CD4-positive, alpha-beta T cell treated with Interleukin-4 for 4 hours (primary cell): Measurements from ENCODE around the gene DOC2A.

ENCODE experiments used
- DNase-seq: peaks from one replicate; pipeline ENCODE4 v3.0.0-alpha.2; 2020

DOC2A gene

DNA sequence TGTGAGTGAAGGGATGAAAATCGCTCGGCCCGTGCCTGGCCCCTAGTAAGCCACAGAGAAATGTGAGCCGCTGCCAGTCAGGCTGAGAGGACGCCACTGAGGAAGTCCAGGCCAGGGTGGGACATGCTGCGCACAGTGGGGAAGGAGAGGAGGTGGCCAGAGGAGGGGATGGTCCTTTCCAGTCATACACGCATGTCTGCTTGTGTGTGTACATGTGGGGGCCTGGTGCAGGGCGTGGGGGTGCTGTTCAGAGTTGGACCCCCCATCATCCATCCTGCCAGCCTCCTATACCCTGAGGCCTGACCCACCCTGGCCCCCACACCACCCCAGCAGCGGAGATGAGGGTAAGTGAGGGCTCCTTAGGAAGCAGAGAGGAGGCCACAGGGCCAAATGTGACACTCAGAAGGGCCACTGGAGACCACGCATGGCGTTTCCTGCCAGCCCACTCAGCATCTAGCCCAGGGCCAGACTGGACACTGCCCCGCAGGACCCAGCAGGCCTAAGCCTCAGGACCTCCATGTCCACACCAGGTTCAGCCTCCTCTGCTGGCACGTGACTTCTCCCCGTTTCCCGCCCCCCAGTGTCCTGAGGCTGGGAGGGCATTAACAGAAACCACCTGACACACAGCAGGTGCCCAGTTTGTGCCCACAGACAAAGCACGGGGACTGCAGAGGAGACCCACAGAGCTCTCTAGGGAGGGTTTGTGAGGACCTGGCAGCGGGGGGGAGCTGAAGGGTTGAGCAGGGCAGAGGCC lies 7.0 kb downstream of the DOC2A start:
- no peak for DNase-seq

DNA sequence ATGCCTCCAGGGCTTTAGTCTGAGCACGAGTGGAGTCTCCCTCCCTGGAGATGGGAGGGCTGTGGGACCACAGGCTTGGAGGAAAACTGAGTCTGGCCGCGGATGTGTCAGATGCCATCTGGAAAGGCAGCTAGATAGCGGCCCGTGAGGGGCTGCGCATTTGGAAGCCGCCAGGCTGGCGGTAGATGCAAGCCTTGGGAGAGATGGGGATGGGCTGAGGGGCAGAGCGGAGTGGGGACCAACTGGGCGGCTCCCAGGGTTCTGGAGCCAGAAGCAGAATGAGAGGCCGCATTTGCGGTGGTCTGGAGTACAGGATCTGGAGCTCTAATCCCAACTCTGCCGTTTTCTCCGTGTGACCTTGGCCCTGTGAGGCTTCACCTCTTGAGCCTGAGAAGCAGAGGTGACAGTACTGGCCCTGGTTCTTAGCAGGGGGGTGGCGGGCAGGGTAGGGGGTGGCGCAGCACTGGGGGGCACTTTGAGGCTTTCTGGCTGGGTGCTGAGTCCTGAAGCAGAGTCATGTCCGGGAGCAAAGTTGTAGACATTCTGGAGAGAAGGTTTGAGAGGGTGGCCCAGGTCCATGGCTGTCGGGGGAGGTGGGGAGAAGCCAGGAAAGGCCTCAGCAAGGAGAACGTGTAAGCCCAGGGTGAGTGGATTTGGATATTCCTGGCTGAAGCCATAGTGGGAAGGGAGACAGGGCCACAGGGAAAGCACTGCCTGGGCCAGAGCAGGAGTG lies 8.0 kb downstream of the DOC2A start:
- DNase-seq = no peak

DNA sequence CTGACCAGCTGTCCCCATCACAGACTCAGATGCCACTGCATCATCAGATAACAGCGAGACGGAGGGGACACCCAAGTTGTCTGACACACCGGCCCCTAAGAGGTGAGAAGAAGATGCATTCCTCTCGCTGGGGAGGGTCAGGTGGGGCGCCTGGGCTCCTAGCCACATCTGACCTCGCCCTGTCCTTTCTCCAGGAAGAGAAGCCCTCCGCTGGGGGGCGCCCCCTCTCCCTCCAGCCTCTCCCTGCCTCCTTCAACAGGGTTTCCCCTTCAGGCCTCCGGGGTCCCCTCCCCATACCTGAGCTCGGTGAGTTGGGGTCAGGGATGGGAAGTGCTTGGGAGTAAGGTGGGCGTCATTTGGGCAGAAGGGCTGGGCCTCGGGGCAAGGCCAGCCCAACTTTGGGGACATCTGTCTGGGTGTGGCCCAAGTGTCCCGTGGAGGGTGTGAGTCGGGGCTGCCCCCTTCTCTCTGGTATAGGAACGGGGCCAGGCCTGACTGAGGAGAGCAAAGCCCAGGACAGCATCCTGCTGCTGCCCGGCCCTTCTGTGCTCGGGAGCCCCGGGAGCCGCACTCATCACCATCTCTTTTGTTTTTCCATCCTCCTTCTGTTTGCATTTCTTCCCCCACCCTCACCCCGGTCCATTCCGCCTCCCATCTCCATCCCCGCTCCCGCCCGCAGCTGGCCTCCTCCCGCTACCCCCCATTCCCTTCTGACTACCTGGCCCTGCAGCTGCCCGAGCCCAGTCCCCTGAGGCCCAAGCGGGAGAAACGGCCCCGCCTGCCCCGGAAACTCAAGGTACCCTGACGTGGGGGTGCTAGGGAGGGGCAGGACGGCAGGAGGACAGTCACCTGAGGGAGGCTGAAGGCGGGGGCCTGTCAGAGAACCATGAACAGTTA lies 9.8 kb downstream of the DOC2A start:
- DNase-seq = no peak

DNA sequence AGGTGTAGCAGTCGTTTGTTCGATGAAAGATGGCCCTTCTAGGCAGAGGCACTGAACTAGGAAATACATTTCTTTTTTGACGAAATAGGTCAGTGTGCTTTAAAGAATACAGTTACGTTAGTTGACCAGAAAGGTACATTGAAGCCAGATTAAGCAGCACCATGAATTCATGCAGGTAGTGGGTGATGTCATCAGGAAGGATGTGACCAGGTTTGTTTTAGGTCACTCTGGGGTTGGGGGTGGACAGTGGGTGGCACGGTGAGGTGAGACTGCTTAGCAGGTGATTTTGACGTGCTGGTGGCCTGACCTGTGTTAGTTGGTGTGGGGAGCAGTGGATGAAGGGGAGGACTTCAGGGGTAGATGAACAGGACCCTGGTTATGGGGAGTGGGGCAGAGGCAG lies 11.2 kb downstream of the DOC2A start:
- no peak for DNase-seq

DNA sequence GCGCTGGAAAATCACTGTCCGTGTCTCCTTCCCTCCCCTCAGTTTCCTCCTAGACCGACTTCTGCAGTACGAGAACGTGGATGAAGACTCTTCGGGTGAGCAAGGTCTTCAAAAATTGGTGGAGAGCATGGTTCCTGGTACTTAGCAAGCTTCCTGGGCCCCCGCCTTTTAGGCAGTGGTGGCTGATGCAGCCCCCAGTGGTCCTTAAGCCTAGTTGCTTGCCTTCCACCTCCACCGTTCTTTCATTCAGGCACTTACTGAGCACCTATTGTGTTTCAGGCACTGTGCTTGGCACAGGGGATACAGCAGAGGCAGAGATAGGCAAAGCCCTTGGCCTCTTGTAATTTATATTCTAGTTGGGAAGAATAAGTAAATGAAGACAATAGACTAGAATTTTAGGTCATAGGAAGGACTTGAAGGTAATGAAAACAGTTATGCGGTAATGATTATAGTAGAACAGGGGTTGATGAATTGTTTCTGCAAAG lies 14.0 kb downstream of the DOC2A start:
- DNase-seq = no peak

DNA sequence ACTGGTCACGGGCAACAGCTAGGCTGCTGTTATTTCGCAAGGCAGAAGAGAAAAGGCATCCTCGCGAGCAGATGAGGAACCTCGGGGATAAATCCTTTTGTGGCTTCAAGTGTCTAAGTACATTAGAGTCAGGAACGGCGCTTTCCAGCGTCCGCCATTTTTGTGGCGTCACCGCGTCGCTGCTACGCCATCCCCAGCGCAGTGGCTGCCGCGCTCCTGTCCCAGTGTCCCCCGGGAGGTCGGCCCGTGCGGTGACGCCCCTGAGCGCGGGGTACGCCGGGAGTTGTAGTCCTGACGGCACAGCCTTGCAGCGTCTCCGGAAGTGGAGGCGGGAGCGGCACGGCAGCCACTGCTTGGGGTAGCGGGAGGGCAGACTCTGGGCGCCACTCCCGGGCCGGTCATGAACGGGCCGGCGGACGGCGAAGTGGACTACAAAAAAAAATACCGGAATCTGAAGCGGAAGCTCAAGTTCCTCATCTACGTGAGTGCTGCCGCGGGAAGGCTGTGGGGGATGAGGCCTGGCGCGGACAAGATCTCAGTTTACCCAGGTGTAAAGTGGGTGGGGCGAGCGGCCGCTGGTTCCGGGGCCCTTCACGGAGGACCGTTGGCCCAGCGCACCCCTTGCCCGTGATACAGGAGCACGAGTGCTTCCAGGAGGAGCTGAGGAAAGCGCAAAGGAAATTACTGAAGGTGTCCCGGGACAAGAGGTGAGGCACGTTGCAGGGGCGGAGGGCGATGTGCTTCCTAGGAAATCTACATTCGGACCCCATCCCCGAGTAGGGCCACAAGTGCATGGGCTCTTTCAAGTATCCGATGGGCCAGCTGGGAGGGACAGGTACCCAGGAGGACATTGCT lies 14.7 kb downstream of the DOC2A start, which contains the start of gene INO80E:
Gene INO80E (plus strand): TSS at position 331 of the 855 bp plus-strand sequence. CDS start 70 bp downstream, at position 401.
- peak; percentile 97 for DNase-seq

DNA sequence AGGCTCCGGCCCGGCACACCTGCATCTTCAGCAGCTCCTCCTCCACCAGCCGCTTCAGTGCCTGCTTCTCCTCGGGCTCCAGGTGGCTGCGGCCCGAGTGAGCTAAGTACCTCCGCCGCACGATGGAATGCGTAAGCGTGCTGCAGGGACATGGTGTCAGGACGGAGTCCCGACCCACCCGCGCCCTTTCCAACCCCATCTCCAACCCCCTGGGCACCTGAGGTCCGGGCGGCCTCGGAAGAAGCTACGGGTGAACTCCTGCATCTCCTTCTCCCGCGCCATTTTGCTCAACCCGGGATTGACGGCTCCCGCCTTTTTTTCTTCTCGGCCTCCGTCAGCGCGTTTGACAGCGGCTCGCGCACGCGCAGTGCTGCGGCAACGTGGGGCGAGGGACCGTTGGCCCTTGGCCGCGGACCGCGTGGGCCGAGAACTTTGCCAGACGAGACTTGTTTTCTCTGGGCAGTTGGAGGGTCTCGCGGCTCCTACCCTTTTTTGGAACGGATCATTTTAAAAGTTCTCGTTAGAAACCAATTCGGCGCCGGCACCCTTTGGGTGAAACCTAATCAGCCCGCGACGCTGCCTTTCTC lies 15.4 kb downstream of the DOC2A start, which contains the start of gene HIRIP3:
Gene HIRIP3 (minus strand): TSS at position 294 of the 587 bp plus-strand sequence. CDS start 12 bp downstream, at position 282.
- peak; percentile 83 for DNase-seq

DNA sequence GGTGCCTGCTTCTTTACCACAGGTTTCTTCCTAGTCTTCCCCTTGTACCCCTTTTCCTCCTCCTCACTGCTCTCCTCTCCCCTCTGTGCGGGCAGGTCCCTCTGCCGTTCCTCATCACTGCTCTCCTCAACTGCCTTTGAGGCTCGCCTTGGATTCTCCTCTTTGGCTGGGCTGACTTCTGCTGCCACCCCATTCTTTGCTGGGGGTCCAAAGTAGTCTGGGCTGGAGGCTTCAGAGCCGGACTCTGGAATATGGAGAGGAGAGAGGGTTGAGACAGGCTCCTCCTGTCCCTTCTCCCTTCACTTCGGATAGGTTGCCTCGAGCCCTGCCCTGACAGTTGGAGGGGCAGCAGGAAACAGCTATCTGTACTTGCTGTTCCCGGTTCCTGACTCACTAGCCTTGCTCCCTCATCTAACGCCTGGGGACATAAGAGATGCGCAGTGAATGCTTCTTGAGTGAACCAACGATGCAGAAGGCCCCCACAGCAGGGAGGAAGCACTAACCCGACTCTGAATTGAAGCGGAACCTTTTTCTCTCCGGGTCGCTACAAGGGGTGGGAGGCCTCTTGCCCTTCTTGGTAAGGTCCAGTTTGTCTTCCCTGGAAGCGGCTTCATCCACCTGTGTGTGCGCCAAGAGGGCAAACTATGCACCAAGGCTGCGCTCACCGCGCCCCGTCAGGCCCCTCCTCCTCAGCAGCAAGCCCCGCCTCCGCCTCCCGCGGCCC lies 16.1 kb downstream of the DOC2A start:
- no peak for DNase-seq

DNA sequence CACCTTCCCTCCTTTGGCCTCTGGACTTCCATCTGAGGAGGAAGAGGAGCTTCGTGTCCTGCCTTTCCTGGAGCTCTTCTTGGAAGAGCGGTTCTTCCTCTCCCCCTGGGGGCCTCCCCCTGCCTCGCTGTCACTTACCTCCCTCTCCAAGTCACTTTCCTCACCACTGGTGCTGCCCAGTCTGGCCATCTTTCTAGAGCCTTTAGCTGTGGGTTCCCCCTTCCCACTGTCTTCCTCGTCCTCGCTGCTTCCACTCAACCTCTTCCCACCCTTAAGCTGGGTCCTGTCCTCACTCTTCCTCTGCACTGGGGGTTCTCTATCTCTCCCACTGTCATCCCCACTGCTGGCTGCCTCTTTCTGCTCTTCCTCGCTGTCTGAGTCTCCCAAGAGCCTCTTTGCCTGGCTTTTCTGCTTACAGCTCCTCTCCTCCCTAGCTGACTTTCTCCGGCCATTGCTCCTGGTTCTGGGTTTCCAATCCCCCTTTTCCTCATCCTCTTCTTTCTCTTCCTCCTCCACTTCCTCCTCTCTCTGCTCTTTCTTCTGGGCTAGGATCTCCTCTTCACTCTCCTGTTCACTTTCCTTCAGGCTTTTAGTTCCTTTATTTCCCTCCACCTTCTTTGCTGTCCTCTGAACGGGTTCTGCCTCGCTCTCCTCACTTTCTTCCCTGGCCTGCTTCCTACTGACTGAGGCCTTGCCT lies 16.8 kb downstream of the DOC2A start:
- DNase-seq = no peak

DNA sequence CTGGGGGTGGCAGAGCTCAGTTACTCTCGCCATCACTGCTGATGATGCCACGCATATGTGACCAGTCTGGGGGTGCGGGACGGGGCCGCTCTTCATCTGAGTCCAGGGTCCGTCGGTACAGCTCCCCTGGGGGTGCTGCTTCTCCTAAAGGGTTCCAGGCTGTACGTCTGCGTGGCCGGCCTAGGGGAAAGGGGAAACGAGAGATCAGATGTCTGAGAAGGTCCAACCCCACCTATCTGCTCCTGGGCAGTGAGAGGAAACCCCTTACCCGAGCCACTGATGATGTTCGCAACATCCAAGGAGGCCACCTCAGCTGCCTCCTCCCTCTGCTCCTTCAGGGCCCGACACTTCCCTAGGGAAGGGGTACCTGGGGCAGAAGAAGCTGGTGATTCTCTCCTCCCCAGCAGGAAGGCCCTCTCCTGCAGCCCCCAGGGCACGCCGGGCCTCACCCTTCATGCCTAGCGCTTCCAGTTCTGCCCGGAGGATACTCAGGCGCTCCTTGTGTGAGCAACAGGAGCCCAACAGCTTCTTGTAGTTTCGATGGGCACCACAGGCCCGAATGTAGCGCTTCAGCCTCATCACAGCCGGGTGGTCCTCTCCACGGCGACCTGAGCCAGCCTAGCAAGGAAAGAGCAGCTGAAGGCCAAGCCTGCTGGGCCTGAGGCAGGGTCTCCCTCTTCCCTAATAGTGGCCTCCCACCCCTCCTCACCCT lies 17.5 kb downstream of the DOC2A start:
- no peak for DNase-seq

DNA sequence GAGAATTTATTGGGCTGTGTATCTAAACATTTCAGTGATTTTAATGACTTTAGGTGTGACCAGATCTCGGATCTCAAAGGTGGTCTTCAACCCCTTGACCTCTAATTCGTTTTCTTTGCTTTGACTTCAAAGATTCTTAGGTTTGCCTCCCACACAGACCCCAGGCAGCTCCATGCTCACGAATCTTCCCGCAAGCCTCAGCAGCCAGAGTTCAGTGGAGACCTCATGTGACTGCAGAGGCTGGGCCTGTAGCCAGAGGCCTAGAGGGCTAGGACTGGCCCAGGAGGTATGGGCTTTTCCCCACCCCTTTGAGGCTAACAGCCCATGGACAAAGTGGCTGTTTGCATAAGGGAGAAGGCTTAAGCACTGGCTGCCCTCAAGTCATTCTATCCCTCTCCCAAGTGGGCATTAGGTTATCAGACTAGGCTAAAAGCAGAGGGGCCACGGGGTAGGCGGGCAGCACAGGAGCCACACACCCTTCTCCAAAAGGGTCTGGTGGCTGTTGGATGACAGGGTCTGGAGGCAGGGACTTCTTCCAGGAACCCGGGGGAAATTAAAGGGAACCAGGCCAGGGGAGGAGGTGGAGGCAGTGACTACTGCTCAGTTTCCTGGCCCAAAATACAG lies 18.4 kb downstream of the DOC2A start:
- no peak for DNase-seq

DNA sequence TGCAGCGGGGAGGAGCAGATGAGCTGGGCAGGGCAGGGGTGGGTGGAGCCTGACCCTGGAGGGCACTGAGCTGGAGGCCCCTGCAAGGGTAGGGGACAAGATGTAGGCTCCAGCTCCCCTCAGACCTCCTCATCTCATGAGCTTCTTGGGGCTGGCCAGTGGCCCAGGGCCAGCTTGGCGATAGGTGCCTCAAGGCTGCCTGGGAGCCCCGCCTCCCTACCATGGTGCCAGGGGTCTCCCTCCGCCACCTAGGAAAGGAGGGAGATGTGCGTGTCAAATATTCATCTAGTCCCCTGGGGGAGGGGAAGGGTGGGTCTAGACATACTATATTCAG lies 19.3 kb downstream of the DOC2A start:
- no peak for DNase-seq

DNA sequence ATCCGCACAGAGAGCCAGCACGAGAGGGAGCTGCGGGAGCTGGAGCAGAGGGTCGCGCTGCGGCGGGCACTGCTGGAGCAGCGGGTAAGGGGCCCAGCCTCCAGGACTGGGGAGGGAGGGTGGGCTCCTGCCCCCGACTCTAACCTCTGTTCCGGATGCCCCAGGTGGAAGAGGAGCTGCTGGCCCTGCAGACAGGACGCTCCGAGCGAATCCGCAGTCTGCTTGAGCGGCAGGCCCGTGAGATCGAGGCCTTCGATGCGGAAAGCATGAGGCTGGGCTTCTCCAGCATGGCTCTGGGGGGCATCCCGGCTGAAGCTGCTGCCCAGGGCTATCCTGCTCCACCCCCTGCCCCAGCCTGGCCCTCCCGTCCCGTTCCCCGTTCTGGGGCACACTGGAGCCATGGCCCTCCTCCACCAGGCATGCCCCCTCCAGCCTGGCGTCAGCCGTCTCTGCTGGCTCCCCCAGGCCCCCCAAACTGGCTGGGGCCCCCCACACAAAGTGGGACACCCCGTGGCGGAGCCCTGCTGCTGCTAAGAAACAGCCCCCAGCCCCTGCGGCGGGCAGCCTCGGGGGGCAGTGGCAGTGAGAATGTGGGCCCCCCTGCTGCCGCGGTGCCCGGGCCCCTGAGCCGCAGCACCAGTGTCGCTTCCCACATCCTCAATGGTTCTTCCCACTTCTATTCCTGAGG lies 19.8 kb downstream of the DOC2A start:
- DNase-seq = no peak

DNA sequence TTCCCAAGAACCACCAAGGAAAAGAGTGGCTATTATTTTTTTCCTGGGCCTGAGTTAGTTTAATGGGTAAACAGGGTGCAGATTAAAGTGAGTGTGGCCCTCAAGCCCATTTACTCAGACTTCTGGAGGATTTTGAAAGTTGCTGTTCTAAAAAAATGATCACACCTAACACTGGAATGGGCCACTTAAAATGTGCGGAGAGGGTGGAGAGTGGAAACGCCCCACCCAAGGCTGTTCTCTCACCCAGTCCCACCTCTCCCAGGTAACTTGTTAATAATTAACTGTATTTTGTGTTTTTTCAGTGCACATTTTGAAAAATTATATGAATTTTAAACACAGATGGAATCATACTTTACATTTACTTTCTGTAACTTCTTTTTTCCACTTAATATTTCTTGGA lies 20.8 kb downstream of the DOC2A start:
- DNase-seq = no peak

DNA sequence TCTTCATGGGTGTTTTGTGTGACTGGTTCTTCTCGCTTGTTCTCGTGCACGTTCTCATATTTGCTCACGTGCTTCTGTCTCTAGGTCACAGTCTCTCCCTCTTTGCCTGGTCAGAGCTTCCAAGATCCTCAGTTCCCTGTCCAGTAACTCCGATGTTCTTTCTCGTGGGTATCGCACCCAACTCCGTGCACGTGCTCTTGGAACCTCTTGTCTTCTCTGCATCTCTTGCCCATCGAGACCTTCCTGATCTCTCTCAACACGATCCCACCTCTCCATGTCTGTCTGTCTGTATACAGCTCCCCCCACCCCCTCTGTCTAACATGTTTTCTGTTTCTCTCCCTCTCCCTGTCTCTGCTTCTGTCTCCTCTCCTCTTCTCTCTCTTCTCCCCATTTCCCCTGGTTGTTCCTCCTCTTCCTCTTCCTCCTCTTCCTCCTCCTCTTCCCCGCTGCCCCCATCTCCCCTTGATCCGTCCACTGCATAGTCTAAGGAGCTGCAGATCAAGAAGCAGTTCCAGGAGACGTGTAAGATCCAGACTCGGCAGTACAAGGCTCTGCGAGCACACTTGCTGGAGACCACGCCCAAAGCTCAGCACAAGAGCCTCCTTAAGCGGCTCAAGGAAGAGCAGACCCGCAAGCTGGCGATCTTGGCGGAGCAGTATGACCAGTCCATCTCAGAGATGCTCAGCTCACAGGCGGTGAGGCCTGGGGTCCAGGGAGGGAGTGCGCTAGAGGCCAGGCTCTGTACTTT lies 21.5 kb downstream of the DOC2A start:
- no peak for DNase-seq

DNA sequence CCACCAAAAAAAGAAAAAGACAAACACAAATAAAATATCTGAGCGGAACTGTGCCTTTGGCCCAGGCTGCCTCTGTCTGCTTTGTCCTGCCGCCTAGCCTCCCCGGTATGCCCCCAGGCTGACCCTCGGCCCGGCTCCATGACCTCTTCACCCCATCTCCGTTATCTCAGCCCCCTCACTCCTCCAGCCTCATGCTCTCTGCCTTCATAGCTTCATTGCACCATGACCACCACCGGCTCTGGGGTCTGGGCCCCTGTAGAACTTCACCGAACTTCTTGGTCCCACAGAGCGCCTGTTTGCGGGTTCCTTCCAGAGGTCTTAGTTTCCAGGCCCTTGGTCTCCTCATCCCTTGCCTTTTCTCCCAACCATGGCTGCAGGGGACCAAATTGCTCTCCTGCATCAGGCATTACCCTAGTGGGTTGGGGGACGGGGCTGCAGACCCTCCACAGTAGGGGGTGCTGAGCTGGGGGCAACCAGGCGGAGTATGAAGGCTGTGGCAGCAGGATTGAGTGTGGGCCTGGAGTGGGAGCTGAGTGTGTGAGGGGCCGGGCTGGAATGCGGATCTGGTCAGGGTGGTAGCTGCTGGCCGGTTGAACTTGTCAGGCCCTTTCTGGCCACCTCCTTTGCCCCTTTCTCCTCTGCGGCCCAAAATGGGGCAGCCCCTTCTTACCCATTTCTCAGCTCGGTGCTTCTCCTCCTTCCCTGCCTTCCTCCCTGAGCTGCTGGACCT lies 22.3 kb downstream of the DOC2A start:
- no peak for DNase-seq
